NCI-H2171 (cell line): ENCODE data around the gene LPA.

ENCODE experiments used
- DNase-seq: peaks from one replicate; lab custom pipeline; 2025; lab: John Stamatoyannopoulos, UW

LPA gene

GRCh38 chr6:160510976-160511617 lies 153.0 kb downstream of the LPA start:
- no peak for DNase-seq

DNA sequence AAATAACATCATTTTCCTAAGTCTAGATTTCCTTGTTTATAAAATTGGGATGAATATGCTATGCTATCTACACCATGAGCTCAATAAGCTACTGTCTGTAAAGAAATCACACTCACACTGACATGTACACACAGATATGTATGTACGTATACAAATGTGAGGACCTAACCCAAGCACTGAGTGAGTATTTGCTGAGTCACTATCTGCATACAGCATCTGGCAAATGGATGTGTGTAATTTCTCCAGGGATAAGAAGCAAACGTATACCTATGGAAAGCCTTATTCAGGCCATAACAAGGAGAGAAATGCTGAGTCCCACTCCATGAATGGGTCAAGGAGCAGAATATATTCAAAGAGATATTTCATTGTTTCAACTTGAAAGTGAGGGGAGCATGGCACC lies 153.9 kb downstream of the LPA start:
- DNase-seq, result no peak

GRCh38 chr6:160509610-160510009 lies 154.5 kb downstream of the LPA start:
- DNase-seq, result no peak

DNA sequence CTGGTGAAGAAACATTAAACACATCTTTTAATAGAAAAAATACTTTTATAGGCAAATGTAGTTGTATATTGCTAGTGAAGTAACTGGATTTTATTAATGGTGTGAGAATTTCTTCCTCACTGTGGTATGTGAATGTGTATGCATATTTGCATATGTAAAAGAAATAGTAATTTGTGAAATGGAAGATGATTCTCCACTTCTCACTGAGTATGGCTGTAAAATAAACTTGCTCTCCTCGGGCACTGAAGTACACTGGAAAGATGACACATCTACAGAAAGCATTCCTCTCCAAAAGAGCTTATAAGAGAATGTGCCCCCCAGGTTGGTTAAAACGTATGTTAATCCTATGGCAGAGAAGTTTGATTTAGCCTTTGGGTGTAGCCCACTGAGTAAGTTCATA lies 155.5 kb downstream of the LPA start:
- no peak for DNase-seq

GRCh38 chr6:160507420-160507819 lies 156.7 kb downstream of the LPA start:
- no peak for DNase-seq

DNA sequence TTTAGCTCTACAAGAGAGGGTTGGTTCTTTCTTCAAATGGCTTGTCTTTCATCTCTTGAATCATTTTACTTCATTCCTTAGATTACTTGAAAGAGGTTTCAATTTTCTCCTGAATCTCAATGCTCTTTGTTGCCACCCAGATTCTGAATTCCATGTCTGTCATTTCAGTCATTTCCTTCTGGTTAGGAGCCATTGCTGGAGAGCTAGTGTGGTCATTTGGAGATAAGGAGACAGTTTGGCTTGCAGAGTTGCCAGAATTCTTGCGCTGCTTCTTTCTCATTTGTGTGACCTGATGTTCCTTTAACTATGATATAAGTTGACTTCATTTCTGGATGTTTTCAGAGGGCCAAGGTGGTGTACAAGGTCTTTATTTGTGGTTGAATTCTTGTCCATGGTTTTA lies 158.1 kb downstream of the LPA start:
- DNase-seq, result no peak

DNA sequence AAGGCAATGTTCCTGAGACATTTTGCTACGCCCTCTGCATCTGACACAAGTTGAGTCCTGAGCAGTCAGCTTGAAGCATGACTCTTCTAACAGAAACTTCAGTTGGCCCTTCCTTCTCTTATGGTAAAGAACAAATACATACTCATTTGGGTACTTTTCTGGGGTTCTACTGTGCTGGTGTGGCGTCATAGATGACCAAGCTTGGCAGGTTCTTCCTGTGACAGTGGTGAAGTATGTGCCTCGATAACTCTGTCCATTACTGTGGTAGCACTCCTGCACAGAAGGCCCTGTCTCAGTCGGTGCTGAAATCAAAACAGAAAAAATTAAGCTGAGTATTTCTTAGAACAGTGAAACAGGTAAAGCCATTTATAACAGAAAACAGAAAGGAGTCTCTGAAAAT lies 163.4 kb downstream of the LPA start:
- DNase-seq, result no peak

DNA sequence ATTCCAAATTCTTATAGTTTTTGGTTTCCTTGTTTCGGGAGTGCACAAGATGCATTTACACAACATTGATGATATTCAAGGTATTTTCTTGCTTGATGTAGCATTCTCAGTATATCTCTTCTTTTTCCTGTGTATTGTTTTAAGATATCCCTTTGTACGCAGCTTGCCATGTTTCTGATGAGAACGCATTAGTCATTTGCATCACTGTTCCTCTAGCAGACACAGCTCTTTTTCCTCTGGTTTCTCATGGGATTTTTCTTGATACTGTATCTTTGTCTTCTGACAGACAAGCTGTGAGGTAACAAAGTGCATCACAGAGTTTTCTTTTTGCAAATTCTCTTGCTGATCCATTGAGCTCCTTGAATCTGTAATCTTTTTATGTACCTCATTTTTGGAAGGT lies 169.5 kb downstream of the LPA start:
- DNase-seq, result no peak

DNA sequence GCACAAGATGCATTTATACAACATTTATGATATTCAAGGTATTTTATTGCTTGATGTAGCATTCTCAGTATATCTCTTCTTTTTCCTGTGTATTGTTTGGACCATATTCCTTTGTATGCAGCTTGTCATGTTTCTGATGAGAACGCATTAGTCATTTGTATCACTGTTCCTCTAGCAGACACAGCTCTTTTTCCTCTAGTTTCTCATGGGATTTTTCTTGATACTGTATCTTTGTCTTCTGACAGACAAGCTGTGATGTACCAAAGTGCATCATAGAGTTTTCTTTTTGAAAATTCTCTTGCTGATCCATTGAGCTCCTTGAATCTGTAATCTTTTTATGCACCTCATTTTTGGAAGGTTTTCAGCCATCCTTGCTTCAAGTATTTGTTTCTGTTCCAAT lies 175.0 kb downstream of the LPA start:
- DNase-seq, result no peak

DNA sequence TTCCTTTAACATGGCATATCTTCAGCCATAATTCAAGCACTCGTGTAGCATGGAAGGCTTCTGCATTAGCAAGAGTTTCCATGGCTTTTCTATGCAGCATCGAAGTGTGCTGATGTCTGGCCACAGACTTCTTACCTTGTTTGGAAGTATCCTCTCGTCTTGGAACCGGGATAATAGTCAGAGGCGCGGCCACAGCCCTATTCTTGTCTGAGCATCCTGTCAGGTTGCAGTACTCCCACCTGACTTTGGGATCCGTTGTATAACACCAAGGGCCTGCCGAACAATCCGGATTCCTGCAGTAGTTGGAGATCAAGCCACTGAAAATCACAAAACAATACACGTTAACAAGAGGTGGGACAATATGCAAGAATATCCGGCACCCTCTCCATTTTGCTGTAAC lies 177.0 kb downstream of the LPA start:
- DNase-seq, result no peak
